Right ventricle myocardium inferior (tissue), 1 donor: ENCODE data around the gene EDEM3. TPM values are rescaled to one million over a fixed set of nuclear protein-coding genes. Genes with fewer than 3 reads are reported as not detected.
A peak's percentile ranks its signal among the peaks of the same experiment; 100 is the strongest.

Experiments
- ATAC-seq: fragments of 200-7000 bp; cut with Tn5 transposase; one replicate; pipeline ENCODE4 v1.9.1; 2020; ENCODE audit warnings: mild to moderate bottlenecking, moderate library complexity
- DNase-seq: peaks from one replicate; pipeline ENCODE4 v3.0.0; 2021; ENCODE audit errors: missing footprints
- intact Hi-C: fragments of 100-400 bp; cut with DNase I; formaldehyde crosslinking; loops from one replicate; pipeline ENCODE4 v1.11.0; 2022
- total RNA-seq: library from RNA; stranded (reverse); fragmentation: NEBNext Ultra II Directional; extraction: Animal tissue kit (Norgen Biotek cat#: 25700); gene quantifications from one replicate; pipeline ENCODE4 v1.2.1, GENCODE V29; 2021
- donor health status: DM: no; HTN: yes; CAD: no; lungs with severe emphysema.

The EDEM3 gene
- total RNA-seq, 1 donor from 2014 or later = 15.3 TPM

DNA sequence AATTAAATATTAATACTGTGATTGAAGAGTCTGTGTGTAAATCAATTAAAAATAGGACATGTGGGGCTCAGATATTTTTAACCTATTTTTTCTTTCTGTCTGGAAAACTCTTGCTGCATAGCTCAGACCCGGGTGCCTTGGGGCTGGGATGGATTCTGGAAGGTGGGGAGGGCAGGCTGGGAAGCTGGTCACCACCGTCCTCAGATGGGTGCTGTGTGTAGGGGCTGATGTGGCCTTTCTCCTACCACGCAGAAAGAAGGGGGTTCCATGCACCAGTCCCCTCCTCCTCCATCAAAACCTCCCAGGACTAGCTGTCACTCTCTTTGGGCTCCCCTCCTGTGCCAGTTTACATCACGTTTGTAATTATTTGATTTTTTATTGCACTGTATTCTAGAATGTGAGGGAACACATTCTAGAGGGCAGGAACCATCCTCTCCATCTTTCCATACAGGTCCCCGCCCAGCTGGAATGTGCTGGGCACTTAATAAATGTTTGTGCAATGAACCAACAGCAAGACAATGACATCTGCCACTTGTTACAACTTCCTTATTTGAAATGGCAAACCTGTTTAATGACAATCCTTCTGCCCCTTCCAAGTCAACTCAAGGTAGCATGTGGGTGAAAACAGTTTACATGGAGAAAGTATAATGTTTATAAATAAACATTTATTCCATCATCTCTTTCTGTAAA is 104.3 kb downstream of the EDEM3 start:
- no peak for ATAC-seq
- DNase-seq = peak; percentile 50
- intact Hi-C loops = no loop called here

DNA sequence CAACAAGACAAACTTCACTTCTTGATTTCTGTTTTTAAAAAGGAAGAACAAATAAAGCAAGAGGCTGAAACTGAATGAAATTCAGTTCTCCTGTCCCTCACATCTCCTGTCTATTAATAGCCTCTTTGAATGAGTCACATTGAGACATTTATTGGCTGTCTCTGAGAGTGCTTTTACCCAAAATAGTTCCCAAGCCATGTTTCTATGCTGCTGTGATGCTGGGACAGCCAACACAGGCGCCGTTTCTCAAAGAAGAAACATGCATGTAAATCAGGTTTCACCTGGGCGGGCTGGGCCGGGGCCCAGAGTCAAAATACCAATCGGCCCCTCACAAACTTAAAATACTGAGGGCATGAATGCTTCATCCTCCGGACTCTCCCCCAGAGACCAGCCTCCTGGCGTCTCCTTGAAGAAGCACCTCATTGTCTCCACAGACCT is 105.2 kb downstream of the EDEM3 start:
- intact Hi-C loops = no loop called here
- DNase-seq = peak; percentile 27

DNA sequence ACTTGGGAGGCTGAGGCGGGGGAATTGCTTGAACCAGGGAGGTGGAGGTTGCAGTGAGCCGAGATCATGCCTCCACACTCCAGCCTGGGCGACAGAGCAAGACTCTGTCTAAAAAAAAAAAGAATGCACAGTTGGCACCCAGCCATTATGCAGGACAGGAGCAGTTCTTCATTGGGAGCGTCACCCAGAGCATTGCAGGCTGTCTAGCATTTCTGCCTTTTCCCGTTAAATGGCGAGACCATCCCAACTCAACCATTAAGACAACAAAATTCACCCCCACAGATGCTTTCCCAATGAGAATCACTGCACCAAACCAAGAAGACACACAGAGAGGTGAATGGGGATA is 105.8 kb downstream of the EDEM3 start:
- ATAC-seq = no peak

More for the DNA sequence above, 105.2 kb downstream of the EDEM3 start:
- peak; percentile 87 for ATAC-seq

DNA sequence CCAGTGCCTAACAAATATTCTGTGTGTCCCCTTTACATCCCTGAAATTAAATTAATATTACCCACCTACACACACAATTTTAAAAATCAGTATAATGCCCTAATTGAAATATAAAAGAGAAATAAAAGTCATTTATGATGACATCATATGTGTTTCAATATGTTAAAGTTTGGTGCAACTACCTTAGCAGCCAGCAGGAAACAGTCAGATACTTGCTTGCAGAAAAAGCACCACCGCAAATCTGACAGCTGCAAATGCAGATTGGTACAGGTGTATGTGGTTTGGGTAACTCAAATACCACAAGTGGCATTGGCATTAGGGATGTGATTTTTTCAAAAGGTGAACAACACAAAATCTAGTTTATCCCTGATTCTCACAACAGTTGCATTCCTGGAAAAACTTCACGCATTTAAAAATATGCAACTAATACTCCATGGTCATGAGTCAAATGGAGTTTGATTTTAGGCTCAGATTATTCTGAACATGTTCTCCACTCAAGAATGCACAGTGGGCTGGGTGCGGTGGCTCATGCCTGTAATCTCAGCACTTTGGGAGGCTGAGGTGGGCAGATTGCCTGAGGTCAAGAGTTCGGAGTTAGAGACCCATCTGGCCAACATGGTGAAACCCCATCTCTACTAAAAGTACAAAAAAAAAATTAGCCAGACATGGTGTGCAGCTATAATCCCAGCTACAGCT is 106.3 kb downstream of the EDEM3 start:
- no peak for ATAC-seq
- intact Hi-C loops = no loop called here
- no peak for DNase-seq

More for the DNA sequence above, 105.8 kb downstream of the EDEM3 start:
- no peak for DNase-seq
- intact Hi-C loops = no loop called here

DNA sequence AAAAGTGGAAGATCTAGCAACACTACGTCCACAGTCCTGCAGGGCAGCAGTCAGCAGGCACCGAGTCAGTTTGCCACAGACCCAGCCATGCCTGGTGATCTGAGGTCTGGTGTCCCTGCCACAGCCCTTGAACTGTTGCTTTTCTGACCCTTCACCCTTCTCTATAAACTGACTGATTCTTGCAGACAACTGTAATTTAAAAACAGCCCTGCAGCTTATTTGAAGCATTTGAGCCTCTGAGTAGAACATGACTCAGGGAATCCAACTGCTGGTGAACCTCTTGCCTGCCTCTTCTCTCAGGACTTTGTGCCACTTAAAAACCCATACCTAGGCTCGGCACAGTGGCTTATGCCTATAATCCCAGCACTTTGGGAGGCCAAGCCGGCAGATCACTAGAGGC is 107.2 kb downstream of the EDEM3 start:
- DNase-seq = no peak
- intact Hi-C loops = no loop called here
- ATAC-seq = no peak

DNA sequence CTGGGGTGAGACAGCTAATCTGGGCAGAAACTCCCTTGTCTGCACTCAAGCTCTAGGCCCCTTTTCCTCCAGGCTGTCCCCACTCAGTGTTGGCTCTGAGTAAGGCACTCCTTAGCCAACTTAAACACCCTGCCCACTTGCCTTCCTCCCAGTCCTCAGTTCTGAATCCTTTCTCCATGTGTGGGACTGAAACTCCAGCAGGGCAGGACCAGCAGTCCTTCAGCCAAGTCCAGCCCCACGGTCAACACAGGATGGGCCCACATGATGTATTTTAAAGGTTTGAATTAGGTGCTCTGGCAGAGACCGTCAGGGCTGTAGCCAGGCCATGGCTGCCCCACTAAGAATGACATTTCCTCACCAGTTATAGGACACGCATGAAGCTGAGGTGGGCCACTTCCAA is 107.8 kb downstream of the EDEM3 start:
- no peak for ATAC-seq
- no peak for DNase-seq
- intact Hi-C loops = no loop called here

DNA sequence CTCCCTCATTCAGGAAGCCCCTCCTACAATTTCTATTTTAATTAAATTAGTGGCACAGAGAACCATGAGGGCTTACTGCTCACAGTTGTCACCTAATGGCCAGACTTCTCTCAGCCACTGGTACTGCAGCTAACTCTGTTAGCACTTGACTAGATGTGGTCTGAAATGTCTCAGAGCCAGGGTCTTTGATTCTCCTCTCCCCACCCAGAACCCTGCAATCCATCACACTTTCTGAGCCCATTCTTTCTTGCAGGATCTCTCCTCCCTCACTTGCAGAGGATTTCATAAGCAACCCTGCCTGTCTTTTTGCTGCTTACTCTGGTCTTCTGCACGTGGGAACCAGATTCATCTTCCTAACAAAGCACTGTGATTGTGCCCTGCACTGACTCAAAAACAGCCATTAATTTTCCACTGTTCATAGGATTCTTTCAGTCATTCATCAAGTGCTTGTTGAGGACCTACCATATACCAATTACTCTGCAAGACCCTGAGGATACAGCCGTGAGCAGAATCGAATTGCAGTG is 108.4 kb downstream of the EDEM3 start:
- intact Hi-C loops = no loop called here
- no peak for ATAC-seq

DNA sequence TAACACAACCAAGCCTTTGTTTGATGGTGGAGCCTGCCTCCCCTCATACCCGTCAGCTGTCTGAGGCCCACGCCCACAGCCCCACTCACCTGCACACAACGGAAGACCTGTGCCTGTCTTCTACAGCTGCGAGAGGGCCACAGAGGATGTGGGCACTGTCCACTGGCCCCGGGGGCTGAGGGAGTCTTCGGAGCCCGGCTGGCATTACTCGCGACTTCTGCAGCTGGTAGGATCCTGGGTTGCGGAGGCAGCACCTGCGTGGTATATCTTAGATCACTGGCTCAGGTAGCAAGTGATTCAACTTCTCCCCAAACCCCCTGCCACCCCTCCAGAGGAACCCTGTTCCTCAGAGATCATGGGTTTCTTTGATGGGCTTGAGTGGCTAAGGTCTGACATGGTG is 109.9 kb downstream of the EDEM3 start:
- ATAC-seq (no peak), DNase-seq (peak; percentile 27)
- intact Hi-C loops = no loop called here

More for the DNA sequence above, 108.4 kb downstream of the EDEM3 start:
- DNase-seq = no peak

DNA sequence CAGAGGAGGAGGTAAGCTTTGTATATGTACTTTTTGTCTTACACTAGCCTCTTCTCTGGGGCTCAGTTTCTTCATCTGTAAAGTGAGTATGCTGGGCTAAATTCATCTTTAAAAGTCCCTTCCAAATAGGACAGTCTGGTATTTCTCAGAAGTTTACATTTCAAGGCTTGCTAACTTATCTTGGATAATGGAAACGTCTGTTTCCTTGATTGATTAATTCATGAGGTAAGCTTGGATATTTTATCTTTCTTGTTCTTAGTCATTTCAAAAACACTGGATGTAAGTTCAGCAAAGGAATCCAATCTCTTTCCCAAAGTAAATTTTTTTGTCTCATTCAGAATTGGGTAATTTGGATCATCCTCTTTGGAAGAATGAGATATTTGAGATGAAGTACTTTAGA is 111.0 kb downstream of the EDEM3 start:
- DNase-seq = no peak
- ATAC-seq = no peak
- intact Hi-C loops = no loop called here

DNA sequence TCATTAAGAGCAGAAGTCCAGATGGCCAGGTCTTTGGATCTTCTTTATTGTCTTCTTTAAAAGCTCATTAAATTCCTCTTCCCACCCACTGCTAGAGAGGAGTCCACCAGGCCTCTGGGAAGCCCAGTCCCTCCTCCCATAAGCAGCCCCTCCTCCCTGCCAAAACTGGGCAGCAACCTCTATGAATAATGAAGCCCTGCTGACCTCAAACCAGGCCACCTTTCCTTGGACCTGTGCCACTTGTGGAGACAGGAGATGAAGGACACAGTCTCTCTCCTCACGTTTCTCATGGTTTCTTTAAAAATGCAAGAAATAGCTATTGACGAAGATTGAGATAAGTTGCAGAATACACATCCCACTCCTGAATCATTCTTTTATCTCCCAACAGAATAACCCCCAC is 112.8 kb downstream of the EDEM3 start:
- intact Hi-C loops = no loop called here
- ATAC-seq (no peak), DNase-seq (no peak)

DNA sequence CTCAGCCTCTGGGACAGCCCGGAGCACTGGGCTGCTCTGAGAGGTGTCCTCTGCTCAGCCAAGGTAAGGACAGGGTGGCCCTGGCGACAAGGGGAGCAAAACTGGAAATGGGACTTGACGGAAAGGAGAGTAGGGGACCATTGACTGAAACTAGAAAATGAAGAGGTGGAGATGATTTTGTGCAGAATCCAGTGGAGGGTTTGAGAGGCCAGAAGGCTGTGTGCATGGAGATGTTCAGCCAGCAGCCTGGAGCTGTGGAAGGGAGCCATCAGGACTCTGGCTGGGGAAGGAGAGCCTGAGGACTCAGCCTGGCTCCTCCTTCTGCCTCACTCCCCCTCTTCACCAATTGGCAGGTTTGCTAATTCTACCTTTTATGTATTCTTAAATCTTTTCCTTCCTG is 114.2 kb downstream of the EDEM3 start:
- ATAC-seq (no peak), DNase-seq (no peak)
- intact Hi-C loops = no loop called here

Other genes starting within 250 kb of the EDEM3 start
- 354 TPM for gene NIBAN1, start 219.7 kb upstream of the EDEM3 start, total RNA-seq